ENCODE data around the gene CARD6.

DNA sequence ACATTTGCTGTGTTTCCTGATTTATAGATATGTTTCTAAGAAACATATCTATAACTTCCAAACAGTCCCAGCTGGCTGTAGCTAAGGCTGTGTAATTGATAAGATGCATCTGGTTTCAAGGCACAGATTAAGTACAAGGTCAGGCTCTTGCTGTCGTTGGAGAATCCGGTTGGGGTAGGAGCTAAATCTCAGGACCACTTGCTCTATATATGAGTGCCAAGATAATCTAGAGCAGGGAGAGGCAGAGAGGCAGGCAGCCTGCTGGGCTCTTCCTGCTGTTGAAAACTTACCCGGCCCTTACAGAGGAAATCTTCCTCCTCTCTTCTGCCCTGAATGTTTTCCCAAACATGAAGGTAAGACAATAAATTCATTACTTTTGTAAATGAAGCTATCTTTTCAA, 68.1 kb downstream of the CARD6 start, which contains the start of gene C7:
- TF ChIP-seq, protein P1, sequence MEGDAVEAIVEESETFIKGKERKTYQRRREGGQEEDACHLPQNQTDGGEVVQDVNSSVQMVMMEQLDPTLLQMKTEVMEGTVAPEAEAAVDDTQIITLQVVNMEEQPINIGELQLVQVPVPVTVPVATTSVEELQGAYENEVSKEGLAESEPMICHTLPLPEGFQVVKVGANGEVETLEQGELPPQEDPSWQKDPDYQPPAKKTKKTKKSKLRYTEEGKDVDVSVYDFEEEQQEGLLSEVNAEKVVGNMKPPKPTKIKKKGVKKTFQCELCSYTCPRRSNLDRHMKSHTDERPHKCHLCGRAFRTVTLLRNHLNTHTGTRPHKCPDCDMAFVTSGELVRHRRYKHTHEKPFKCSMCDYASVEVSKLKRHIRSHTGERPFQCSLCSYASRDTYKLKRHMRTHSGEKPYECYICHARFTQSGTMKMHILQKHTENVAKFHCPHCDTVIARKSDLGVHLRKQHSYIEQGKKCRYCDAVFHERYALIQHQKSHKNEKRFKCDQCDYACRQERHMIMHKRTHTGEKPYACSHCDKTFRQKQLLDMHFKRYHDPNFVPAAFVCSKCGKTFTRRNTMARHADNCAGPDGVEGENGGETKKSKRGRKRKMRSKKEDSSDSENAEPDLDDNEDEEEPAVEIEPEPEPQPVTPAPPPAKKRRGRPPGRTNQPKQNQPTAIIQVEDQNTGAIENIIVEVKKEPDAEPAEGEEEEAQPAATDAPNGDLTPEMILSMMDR (IDR thresholded peaks at IDR 0.05; ENCODE audit: low read depth, low read length, missing input control), result no peak
- TF ChIP-seq, protein P2, sequence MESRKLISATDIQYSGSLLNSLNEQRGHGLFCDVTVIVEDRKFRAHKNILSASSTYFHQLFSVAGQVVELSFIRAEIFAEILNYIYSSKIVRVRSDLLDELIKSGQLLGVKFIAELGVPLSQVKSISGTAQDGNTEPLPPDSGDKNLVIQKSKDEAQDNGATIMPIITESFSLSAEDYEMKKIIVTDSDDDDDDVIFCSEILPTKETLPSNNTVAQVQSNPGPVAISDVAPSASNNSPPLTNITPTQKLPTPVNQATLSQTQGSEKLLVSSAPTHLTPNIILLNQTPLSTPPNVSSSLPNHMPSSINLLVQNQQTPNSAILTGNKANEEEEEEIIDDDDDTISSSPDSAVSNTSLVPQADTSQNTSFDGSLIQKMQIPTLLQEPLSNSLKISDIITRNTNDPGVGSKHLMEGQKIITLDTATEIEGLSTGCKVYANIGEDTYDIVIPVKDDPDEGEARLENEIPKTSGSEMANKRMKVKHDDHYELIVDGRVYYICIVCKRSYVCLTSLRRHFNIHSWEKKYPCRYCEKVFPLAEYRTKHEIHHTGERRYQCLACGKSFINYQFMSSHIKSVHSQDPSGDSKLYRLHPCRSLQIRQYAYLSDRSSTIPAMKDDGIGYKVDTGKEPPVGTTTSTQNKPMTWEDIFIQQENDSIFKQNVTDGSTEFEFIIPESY (IDR thresholded peaks at IDR 0.05), result no peak
- TF ChIP-seq SP1 (IDR thresholded peaks at IDR 0.05) (no peak), REST (IDR thresholded peaks at IDR 0.05) (no peak), JUND (IDR thresholded peaks at IDR 0.05) (no peak), YY1 (IDR thresholded peaks at IDR 0.05) (no peak), TAF1 (conservative IDR thresholded peaks at IDR 0.05) (no peak), EGR1 (IDR thresholded peaks at IDR 0.05; ENCODE audit: low read depth in 2 of 2) (no peak), MAX (IDR thresholded peaks at IDR 0.05) (no peak), RXRA (IDR thresholded peaks at IDR 0.05) (no peak), GABPA (IDR thresholded peaks at IDR 0.05 in 1 of 2, conservative IDR thresholded peaks at IDR 0.05 in 1 of 2) (no peak), RAD21 (IDR thresholded peaks at IDR 0.05) (no peak), HNF4G (IDR thresholded peaks at IDR 0.05) (no peak)
- TF ChIP-seq, protein P3, sequence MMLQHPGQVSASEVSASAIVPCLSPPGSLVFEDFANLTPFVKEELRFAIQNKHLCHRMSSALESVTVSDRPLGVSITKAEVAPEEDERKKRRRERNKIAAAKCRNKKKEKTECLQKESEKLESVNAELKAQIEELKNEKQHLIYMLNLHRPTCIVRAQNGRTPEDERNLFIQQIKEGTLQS (IDR thresholded peaks at IDR 0.05), result no peak
